IPS DF 4.7 (cell line): ENCODE measurements around the gene PCCA.
"Not testable (repeated sequence)": the region's sequence is repeated elsewhere in the genome, so short reads cannot be mapped to it uniquely, and the experiment has no call there.

Experiments
- DNase-seq: peaks from one replicate; pipeline ENCODE4 v3.0.0-alpha.2; 2013; ENCODE audit warnings: low spot score; ENCODE audit errors: extremely low read depth

PCCA gene

GRCh38 chr13:100096526-100096925, 7.6 kb downstream of the PCCA start:
- no peak for DNase-seq

- no peak for DNase-seq
Observed at GRCh38 chr13:100097821-100098220, 8.9 kb downstream of the PCCA start.

- no peak for DNase-seq
Observed at GRCh38 chr13:100098445-100099116, 9.7 kb downstream of the PCCA start.

- DNase-seq: not testable (repeated sequence)
Observed at GRCh38 chr13:100099117-100099445, 10.2 kb downstream of the PCCA start.

GRCh38 chr13:100100115-100100879, 11.4 kb downstream of the PCCA start:
- DNase-seq: no peak

- no peak for DNase-seq
Observed at GRCh38 chr13:100102042-100102441, 13.1 kb downstream of the PCCA start.

GRCh38 chr13:100106005-100106404, 17.1 kb downstream of the PCCA start:
- no peak for DNase-seq

- DNase-seq: no peak
Observed at GRCh38 chr13:100106705-100107104, 17.8 kb downstream of the PCCA start.

- DNase-seq: no peak
Observed at GRCh38 chr13:100108913-100109507, 20.1 kb downstream of the PCCA start.

GRCh38 chr13:100110269-100110668, 21.4 kb downstream of the PCCA start:
- no peak for DNase-seq

GRCh38 chr13:100112186-100112838, 23.4 kb downstream of the PCCA start:
- no peak for DNase-seq

- no peak for DNase-seq
Observed at GRCh38 chr13:100115693-100116254, 26.9 kb downstream of the PCCA start.

- DNase-seq: no peak
Observed at GRCh38 chr13:100124265-100124664, 35.4 kb downstream of the PCCA start.

GRCh38 chr13:100125946-100126345, 37.1 kb downstream of the PCCA start:
- no peak for DNase-seq

GRCh38 chr13:100128373-100128772, 39.5 kb downstream of the PCCA start:
- DNase-seq: no peak

GRCh38 chr13:100128838-100129237, 39.9 kb downstream of the PCCA start:
- DNase-seq: no peak

- no peak for DNase-seq
Observed at GRCh38 chr13:100129605-100130004, 40.7 kb downstream of the PCCA start.

GRCh38 chr13:100130092-100130491, 41.2 kb downstream of the PCCA start:
- DNase-seq: no peak

GRCh38 chr13:100130930-100131511, 42.1 kb downstream of the PCCA start:
- no peak for DNase-seq

- DNase-seq: no peak
Observed at GRCh38 chr13:100131863-100132574, 43.1 kb downstream of the PCCA start.
